GM18870 (cell line): Measurements from ENCODE around the gene HNRNPH1.

Experiments
- ATAC-seq: cut with Tn5 transposase; IDR thresholded peaks from one replicate; pipeline ENCODE4 v1.9.1; 2021; ENCODE audit warnings: moderate library complexity; ENCODE audit not compliant: unreplicated experiment

HNRNPH1 gene

GRCh38 chr5:179623906-179624741, 653 bp upstream of the HNRNPH1 start:
- ATAC-seq = peak; percentile 3

GRCh38 chr5:179621551-179622214, 1.8 kb downstream of the HNRNPH1 start:
- ATAC-seq = no peak

- ATAC-seq = no peak
These were observed 2.6 kb downstream of the HNRNPH1 start for GRCh38 chr5:179620703-179621350.

- ATAC-seq = no peak
These were observed 3.2 kb downstream of the HNRNPH1 start for GRCh38 chr5:179620293-179620692.

GRCh38 chr5:179619776-179620175, 3.7 kb downstream of the HNRNPH1 start:
- ATAC-seq = no peak

GRCh38 chr5:179618923-179619554, 4.4 kb downstream of the HNRNPH1 start:
- ATAC-seq = no peak

GRCh38 chr5:179617930-179618329, 5.5 kb downstream of the HNRNPH1 start:
- ATAC-seq = no peak

- ATAC-seq = no peak
These were observed 7.4 kb downstream of the HNRNPH1 start for GRCh38 chr5:179616002-179616594.

- ATAC-seq = no peak
These were observed 8.3 kb downstream of the HNRNPH1 start for GRCh38 chr5:179615203-179615602.

GRCh38 chr5:179614745-179615144, 8.7 kb downstream of the HNRNPH1 start:
- no peak for ATAC-seq

- no peak for ATAC-seq
These were observed 9.9 kb downstream of the HNRNPH1 start for GRCh38 chr5:179613460-179614071.

GRCh38 chr5:179612577-179613459, 10.7 kb downstream of the HNRNPH1 start:
- ATAC-seq = no peak

- no peak for ATAC-seq
These were observed 12.6 kb downstream of the HNRNPH1 start for GRCh38 chr5:179610903-179611265.

- ATAC-seq = no peak
These were observed 13.2 kb downstream of the HNRNPH1 start for GRCh38 chr5:179610109-179610902.

GRCh38 chr5:179609834-179610108, 13.7 kb downstream of the HNRNPH1 start:
- ATAC-seq = no peak

GRCh38 chr5:179608131-179608581, 15.3 kb downstream of the HNRNPH1 start:
- ATAC-seq = no peak

- no peak for ATAC-seq
These were observed 16.1 kb downstream of the HNRNPH1 start for GRCh38 chr5:179607160-179607931.

GRCh38 chr5:179606910-179607159, 16.6 kb downstream of the HNRNPH1 start:
- ATAC-seq = no peak
